ENCODE measurements around the gene AGTRAP. TPM values are rescaled to one million over a fixed set of nuclear protein-coding genes. Genes with fewer than 3 reads are reported as not detected.

Gene AGTRAP
- total and polyA plus RNA-seq, 4 donors = 37.0 to 266 (median 83.3) TPM

- Histone ChIP-seq H3K36me3 (ENCODE audit: control insufficient read depth in 4 of 4, insufficient read depth in 4 of 4, low read length in 4 of 4) (peaks cover 0 to 41% (median 4%) of the 10 kb centered on the region in 4 donors), H3K27ac (ENCODE audit: low read depth in 1 of 2, low read length in 1 of 2) (no peak overlapping the region), H3K9ac (ENCODE audit: insufficient read depth in 1 of 2, low read length in 2 of 2) (no peak overlapping the region), H3K9me3 (ENCODE audit: control insufficient read depth in 4 of 4, insufficient read depth in 3 of 4, low read length in 3 of 4) (no peaks in the 10 kb centered on the region), H3K4me1 (ENCODE audit: control insufficient read depth in 5 of 5, insufficient read depth in 5 of 5, low read length in 5 of 5) (no peaks in the 10 kb centered on the region), H3K4me3 (no peak overlapping the region), H3K27me3 (ENCODE audit: control insufficient read depth in 3 of 3, insufficient read depth in 3 of 3, low read length in 2 of 3) (no peaks in the 10 kb centered on the region)
- ATAC-seq (ENCODE audit: insufficient read depth, low FRiP score) = no peak
- WGBS, 2 donors = 90 to 92% methylated on average over 9 of the region's 9 CpGs
- DNase-seq = no peak
- no peak for TF ChIP-seq CTCF (IDR thresholded peaks at IDR 0.05; ENCODE audit: control extremely low read depth, extremely low read depth)
Observed at GRCh38 chr1:11751087-11751486, 15.2 kb downstream of the AGTRAP start.

- Histone ChIP-seq H3K27ac (ENCODE audit: low read depth in 1 of 2, low read length in 1 of 2) (no peak overlapping the region), H3K36me3 (ENCODE audit: control insufficient read depth in 4 of 4, insufficient read depth in 4 of 4, low read length in 4 of 4) (peaks cover 0 to 33% (median 2%) of the 10 kb centered on the region in 4 donors), H3K4me3 (no peak overlapping the region), H3K27me3 (ENCODE audit: control insufficient read depth in 3 of 3, insufficient read depth in 3 of 3, low read length in 2 of 3) (no peaks in the 10 kb centered on the region), H3K9ac (ENCODE audit: insufficient read depth in 1 of 2, low read length in 2 of 2) (no peak overlapping the region), H3K9me3 (ENCODE audit: control insufficient read depth in 4 of 4, insufficient read depth in 3 of 4, low read length in 3 of 4) (no peaks in the 10 kb centered on the region), H3K4me1 (ENCODE audit: control insufficient read depth in 5 of 5, insufficient read depth in 5 of 5, low read length in 5 of 5) (no peaks in the 10 kb centered on the region)
- 58 to 66% methylated on average over 15 to 17 of the region's 17 CpGs for WGBS, 2 donors
- no peak for DNase-seq
- TF ChIP-seq CTCF (IDR thresholded peaks at IDR 0.05; ENCODE audit: control extremely low read depth, extremely low read depth) = no peak
- no peak for ATAC-seq (ENCODE audit: insufficient read depth, low FRiP score)
Observed at GRCh38 chr1:11752359-11753088, 16.6 kb downstream of the AGTRAP start.

- H3K4me3 ChIP-seq = no peak overlapping the region
- H3K9ac ChIP-seq (ENCODE audit: insufficient read depth in 1 of 2, low read length in 2 of 2) = no peak overlapping the region
- DNase-seq = no peak
- TF ChIP-seq CTCF (IDR thresholded peaks at IDR 0.05; ENCODE audit: control extremely low read depth, extremely low read depth) = no peak
- H3K4me1 ChIP-seq (ENCODE audit: control insufficient read depth in 5 of 5, insufficient read depth in 5 of 5, low read length in 5 of 5) = no peaks in the 10 kb centered on the region
- no peak overlapping the region for H3K27ac ChIP-seq (ENCODE audit: low read depth in 1 of 2, low read length in 1 of 2)
- ATAC-seq (ENCODE audit: insufficient read depth, low FRiP score) = no peak
- H3K27me3 ChIP-seq (ENCODE audit: control insufficient read depth in 3 of 3, insufficient read depth in 3 of 3, low read length in 2 of 3) = no peaks in the 10 kb centered on the region
- 68 to 76% methylated on average over 7 of the region's 7 CpGs for WGBS, 2 donors
- H3K9me3 ChIP-seq (ENCODE audit: control insufficient read depth in 4 of 4, insufficient read depth in 3 of 4, low read length in 3 of 4) = no peaks in the 10 kb centered on the region
- H3K36me3 ChIP-seq (ENCODE audit: control insufficient read depth in 4 of 4, insufficient read depth in 4 of 4, low read length in 4 of 4) = peaks cover 0 to 22% (median under 1%) of the 10 kb centered on the region in 4 donors
Observed at GRCh38 chr1:11753555-11754208, 17.7 kb downstream of the AGTRAP start.

All from lung (tissue), 12 donors.